Endothelial cell of umbilical vein (primary cell): ENCODE data around the gene PCMTD2. TPM values are rescaled to one million over a fixed set of nuclear protein-coding genes. Genes with fewer than 3 reads are reported as not detected.

Source experiments
- BruUV-seq: library from RNA; stranded (reverse); fragments of 400-500 nt; replicated peaks from 2 replicates; lab custom pipeline; 2021; lab: Mats Ljungman, UMichigan
- CTCF ChIA-PET: fragments of 300-600, 350-600 bp; sonication (Branson Sonifier 250); formaldehyde crosslinking; loops from one replicate; lab custom pipeline; 2021; ENCODE audit warnings: antibody characterized with exemption, inconsistent platforms; lab: Charles Lee
- POLR2A ChIA-PET: fragments of 300-600, 350-600 bp; sonication (Branson Sonifier 250); formaldehyde crosslinking; loops from one replicate; lab custom pipeline; 2021; ENCODE audit warnings: antibody characterized with exemption, inconsistent platforms; lab: Charles Lee
- DNase-seq: peaks from one replicate; pipeline ENCODE4 v3.0.0-alpha.2; 2011; ENCODE audit warnings: low read depth, low spot score
- FAIRE-seq: peaks from 2 replicates; lab custom pipeline; 2011; peaks lifted over from hg19 to GRCh38; lab: Jason Lieb, UNC
- H2AFZ ChIP-seq: 2 replicates; pipeline ENCODE4 v1.6.0; 2012; ENCODE audit warnings: low read depth, low read length, control low read depth, inconsistent platforms
- H3K27ac ChIP-seq: 2 replicates; pipeline ENCODE4 v1.5.1; 2011; ENCODE audit warnings: low read depth, mild to moderate bottlenecking, control low read depth, low read length, moderate library complexity; ENCODE audit not compliant: insufficient read depth
- H3K27me3 ChIP-seq, 2 experiments: 2 replicates each; pipeline versions ENCODE4 v1.6.0 to v1.6.1; 2011; ENCODE audit warnings: low read length in 2 of 2, mixed read lengths in 1 of 2; ENCODE audit not compliant: control insufficient read depth in 2 of 2, insufficient read depth in 2 of 2
- H3K36me3 ChIP-seq, 2 experiments: 2 replicates in 1 of 2; 3 replicates in 1 of 2; pipeline ENCODE4 v1.5.1; 2011; ENCODE audit warnings: low read length in 2 of 2, mild to moderate bottlenecking in 1 of 2, moderate library complexity in 1 of 2; ENCODE audit not compliant: control insufficient read depth in 2 of 2, insufficient read depth in 2 of 2; ENCODE audit errors: extremely low read depth in 1 of 2
- H3K4me1 ChIP-seq: 3 replicates; pipeline ENCODE4 v1.5.1; 2011; ENCODE audit warnings: mild to moderate bottlenecking, low read length; ENCODE audit not compliant: control insufficient read depth, insufficient read depth; ENCODE audit errors: extremely low read depth
- H3K4me2 ChIP-seq: 2 replicates; pipeline ENCODE4 v1.6.1; 2011; ENCODE audit warnings: low read length, control low read depth, mixed read lengths; ENCODE audit not compliant: insufficient read depth
- H3K4me3 ChIP-seq, 3 experiments: fragments of 200-600 bp in 1 of 3; sonication (generic), shearing (Covaris generic) in 1 of 3; replicated peaks in 1 of 3; 2 replicates each; pipeline ENCODE4 v1.5.1; 2011 to 2016; ENCODE audit warnings: control low read depth in 3 of 3, low read length in 3 of 3, mild to moderate bottlenecking in 2 of 3, inconsistent platforms in 1 of 3, low read depth in 1 of 3, moderate library complexity in 1 of 3; ENCODE audit not compliant: insufficient read depth in 1 of 3
- H3K79me2 ChIP-seq: 2 replicates; pipeline ENCODE4 v1.6.0; 2012; ENCODE audit warnings: low read length, inconsistent platforms; ENCODE audit not compliant: control insufficient read depth, insufficient read depth
- H3K9ac ChIP-seq: replicated peaks from 2 replicates; pipeline ENCODE3; 2011; ENCODE audit warnings: low read length, control low read depth; ENCODE audit not compliant: insufficient read depth; ENCODE audit errors: extremely low read depth
- H3K9me1 ChIP-seq: replicated peaks from 3 replicates; pipeline ENCODE4 v1.6.0; 2011; ENCODE audit warnings: mild to moderate bottlenecking, low read length; ENCODE audit not compliant: control insufficient read depth, insufficient read depth; ENCODE audit errors: extremely low read depth
- H3K9me3 ChIP-seq: replicated peaks from 2 replicates; pipeline ENCODE4 v1.5.1; 2012; ENCODE audit warnings: low read length, inconsistent platforms; ENCODE audit not compliant: control insufficient read depth, insufficient read depth
- H4K20me1 ChIP-seq: replicated peaks from 2 replicates; pipeline ENCODE3; 2011; ENCODE audit warnings: mild to moderate bottlenecking, low read length; ENCODE audit not compliant: control insufficient read depth, insufficient read depth; ENCODE audit errors: extremely low read depth
- EZH2 ChIP-seq: IDR thresholded peaks from 2 replicates; pipeline ENCODE4 v1.6.1; 2012; ENCODE audit warnings: borderline replicate concordance, low read depth, mild to moderate bottlenecking, moderate library complexity, low read length, inconsistent platforms; ENCODE audit not compliant: severe bottlenecking
- FOS ChIP-seq: IDR thresholded peaks from 2 replicates; pipeline ENCODE4 v1.6.1; 2011; ENCODE audit warnings: mild to moderate bottlenecking, low read length, moderate library complexity, borderline replicate concordance; ENCODE audit not compliant: insufficient read depth
- GATA2 ChIP-seq: IDR thresholded peaks from 2 replicates; pipeline ENCODE4 v1.7.0; 2011; ENCODE audit warnings: low read depth, mild to moderate bottlenecking, moderate library complexity, mixed read lengths, low read length; ENCODE audit not compliant: insufficient read length, insufficient read depth
- JUN ChIP-seq: IDR thresholded peaks from 2 replicates; pipeline ENCODE4 v1.6.1; 2011; ENCODE audit warnings: borderline replicate concordance, low read depth; ENCODE audit not compliant: insufficient read length, insufficient read depth
- POLR2A ChIP-seq: IDR thresholded peaks from 2 replicates; pipeline ENCODE4 v1.6.1; 2012; ENCODE audit warnings: low read depth, mild to moderate bottlenecking, control low read depth, low read length
- POLR2AphosphoS5 ChIP-seq: IDR thresholded peaks from 2 replicates; pipeline ENCODE4 v1.6.1; 2012; ENCODE audit warnings: low read depth, mild to moderate bottlenecking, control low read depth, low read length, moderate library complexity; ENCODE audit not compliant: insufficient read depth
- dilution Hi-C: fragments of 300-500 bp; cut with MboI; formaldehyde crosslinking; loops from one replicate; pipeline ENCODE4 v1.15.0; 2019; ENCODE audit warnings: low sequenced_read_pairs; ENCODE audit not compliant: extremely low pct_ligation_motif_present
- intact Hi-C: fragments of 100-400 bp; cut with micrococcal nuclease; formaldehyde crosslinking; loops from one replicate; pipeline ENCODE4 v1.10.0; 2022
- polyA plus RNA-seq, 4 experiments: library from polyadenylated mRNA; depleted of rRNA in 3 of 4; stranded (reverse) in 3 of 4; unstranded in 1 of 4; fragments of >200 nt; gene quantifications; 2 replicates each; pipeline versions ENCODE4 v1.2.1 to v1.2.3, GENCODE V29; 2011 to 2012; ENCODE audit warnings: missing spikeins in 1 of 4
- total RNA-seq: library from RNA; stranded (reverse); gene quantifications from 2 replicates; pipeline ENCODE4 v1.2.3, GENCODE V29; 2021
- TF ChIP-seq, protein P1 (sequence below): IDR thresholded peaks from 2 replicates; pipeline ENCODE4 v1.6.1; 2011; ENCODE audit not compliant: insufficient read depth, insufficient read length
- TF ChIP-seq, protein P2 (sequence below), 2 donors: IDR thresholded peaks; 1 replicate in 1 of 2; 2 replicates in 1 of 2; pipeline ENCODE4 v1.5.1; 2011; ENCODE audit warnings: low read length in 2 of 2, mild to moderate bottlenecking in 2 of 2, moderate library complexity in 2 of 2, control low read depth in 1 of 2, inconsistent platforms in 1 of 2, low read depth in 1 of 2; ENCODE audit not compliant: insufficient read depth in 1 of 2; ENCODE audit errors: extremely low read depth in 1 of 2

The PCMTD2 gene
- total and polyA plus RNA-seq, 2 donors (not counting 3 experiments of a cell fraction or from before 2014, with no cell fraction given) = 27.4 to 45.7 TPM

DNA sequence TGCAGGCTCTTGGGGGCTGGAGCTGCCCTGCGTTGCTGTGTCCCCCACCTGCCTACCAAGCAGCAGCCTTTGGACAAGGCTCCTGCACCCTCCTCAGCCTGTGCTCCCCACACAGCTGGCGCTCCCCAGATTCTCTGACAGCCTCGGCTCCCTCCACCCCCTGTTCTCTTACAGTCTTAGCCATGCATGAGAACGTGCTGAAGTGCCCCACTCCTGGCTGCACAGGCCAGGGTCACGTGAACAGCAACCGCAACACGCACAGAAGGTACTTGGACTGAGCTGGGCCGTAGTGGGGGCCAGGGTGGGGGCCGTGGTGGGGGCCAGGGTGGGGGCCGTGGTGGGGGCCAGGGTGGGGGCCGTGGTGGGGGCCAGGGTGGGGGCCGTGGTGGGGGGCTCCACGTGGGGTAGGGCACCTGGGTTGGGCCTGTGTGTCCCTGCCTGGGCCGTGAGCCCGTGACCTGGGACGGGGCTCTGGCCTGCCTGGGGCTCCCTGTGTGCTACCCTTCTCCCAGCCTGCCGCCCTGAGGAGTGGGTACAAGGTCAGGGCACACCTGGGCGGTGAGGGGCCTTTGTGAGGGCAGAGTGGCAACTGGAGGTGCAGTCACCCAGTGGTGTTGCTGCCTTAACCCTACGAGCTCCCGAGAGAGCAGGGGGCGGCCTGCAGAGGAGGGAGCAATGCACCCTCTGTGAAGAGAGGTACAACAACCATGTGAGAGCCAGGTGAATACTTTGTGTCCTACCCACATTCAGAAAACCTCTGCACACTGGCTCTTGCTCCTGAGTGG lies 43.5 kb upstream of the PCMTD2 start:
- FAIRE-seq = no peak

More for the DNA sequence above, 43.5 kb upstream of the PCMTD2 start:
- Histone ChIP-seq H2AFZ (no peak overlapping the region), H3K4me3 (no peak overlapping the region), H3K9ac (no peak overlapping the region), H3K79me2 (no peaks in the 10 kb centered on the region), H3K36me3 (no peaks in the 10 kb centered on the region), H3K9me1 (no peaks in the 10 kb centered on the region), H4K20me1 (no peaks in the 10 kb centered on the region), H3K27ac (no peak overlapping the region), H3K4me2 (no peak overlapping the region), H3K27me3 (no peaks in the 10 kb centered on the region), H3K4me1 (no peaks in the 10 kb centered on the region), H3K9me3 (no peaks in the 10 kb centered on the region)
- POLR2A ChIA-PET = no interaction called here
- no TSS peak for BruUV-seq
- DNase-seq = no peak
- intact Hi-C loops = no loop called here
- TF ChIP-seq GATA2 = no peak
- no peak for TF ChIP-seq POLR2AphosphoS5
- no peak for TF ChIP-seq POLR2A
- TF ChIP-seq, protein P1, sequence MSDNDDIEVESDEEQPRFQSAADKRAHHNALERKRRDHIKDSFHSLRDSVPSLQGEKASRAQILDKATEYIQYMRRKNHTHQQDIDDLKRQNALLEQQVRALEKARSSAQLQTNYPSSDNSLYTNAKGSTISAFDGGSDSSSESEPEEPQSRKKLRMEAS = no peak
- TF ChIP-seq, protein P2, sequence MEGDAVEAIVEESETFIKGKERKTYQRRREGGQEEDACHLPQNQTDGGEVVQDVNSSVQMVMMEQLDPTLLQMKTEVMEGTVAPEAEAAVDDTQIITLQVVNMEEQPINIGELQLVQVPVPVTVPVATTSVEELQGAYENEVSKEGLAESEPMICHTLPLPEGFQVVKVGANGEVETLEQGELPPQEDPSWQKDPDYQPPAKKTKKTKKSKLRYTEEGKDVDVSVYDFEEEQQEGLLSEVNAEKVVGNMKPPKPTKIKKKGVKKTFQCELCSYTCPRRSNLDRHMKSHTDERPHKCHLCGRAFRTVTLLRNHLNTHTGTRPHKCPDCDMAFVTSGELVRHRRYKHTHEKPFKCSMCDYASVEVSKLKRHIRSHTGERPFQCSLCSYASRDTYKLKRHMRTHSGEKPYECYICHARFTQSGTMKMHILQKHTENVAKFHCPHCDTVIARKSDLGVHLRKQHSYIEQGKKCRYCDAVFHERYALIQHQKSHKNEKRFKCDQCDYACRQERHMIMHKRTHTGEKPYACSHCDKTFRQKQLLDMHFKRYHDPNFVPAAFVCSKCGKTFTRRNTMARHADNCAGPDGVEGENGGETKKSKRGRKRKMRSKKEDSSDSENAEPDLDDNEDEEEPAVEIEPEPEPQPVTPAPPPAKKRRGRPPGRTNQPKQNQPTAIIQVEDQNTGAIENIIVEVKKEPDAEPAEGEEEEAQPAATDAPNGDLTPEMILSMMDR (IDR thresholded peaks at IDR 0.05; ENCODE audit: extremely low read depth in 1 of 2, insufficient read depth in 1 of 2, low read depth in 1 of 2, low read length in 2 of 2) = no peak
- TF ChIP-seq JUN = no peak
- no peak for TF ChIP-seq EZH2
- TF ChIP-seq FOS = no peak
- CTCF ChIA-PET = no interaction called here
- dilution Hi-C loops = no loop called here
